Thyroid gland (tissue), 4 donors: ENCODE measurements around the gene CRK.

Experiments used
- CTCF ChIP-seq, 6 experiments: fragments of 200-600 bp in 3 of 6; fragments of 450-650 bp in 3 of 6; sonication (generic) in 3 of 6; IDR thresholded peaks; one replicate each; pipeline ENCODE4 v1.5.1; 2016 to 2019; ENCODE audit warnings: antibody characterized with exemption in 6 of 6, mild to moderate bottlenecking in 2 of 6, inconsistent platforms in 1 of 6, moderate library complexity in 1 of 6
- POLR2A ChIP-seq, 2 donors: fragments of 450-650 bp; IDR thresholded peaks; one replicate each; pipeline ENCODE4 v1.6.1; 2017; ENCODE audit warnings: antibody characterized with exemption in 2 of 2, mild to moderate bottlenecking in 2 of 2, moderate library complexity in 1 of 2

- TF ChIP-seq CTCF (IDR thresholded peaks at IDR 0.05) (no peak), POLR2A (IDR thresholded peaks at IDR 0.05) (no peak)
Observed at GRCh38 chr17:1454541-1454940, 1.5 kb downstream of the CRK start.
